Hippocampal formation (tissue), 2 donors: Measurements from ENCODE around the gene ALG11.
A peak's percentile ranks its signal among the peaks of the same experiment; 100 is the strongest.

Experiments used
- DNase-seq, 2 donors: peaks; one replicate each; lab custom pipeline; 2025; lab: John Stamatoyannopoulos, UW

The ALG11 gene

GRCh38 chr13:51997186-51997585, 15.0 kb upstream of the ALG11 start:
- no peak for DNase-seq

- DNase-seq: no peak
Observed at GRCh38 chr13:51997641-51998330, 14.4 kb upstream of the ALG11 start.

GRCh38 chr13:51998723-51999509, 13.3 kb upstream of the ALG11 start:
- no peak for DNase-seq

- DNase-seq: no peak
Observed at GRCh38 chr13:51999510-51999911, 12.7 kb upstream of the ALG11 start.

GRCh38 chr13:51999921-52000320, 12.3 kb upstream of the ALG11 start:
- DNase-seq: no peak

GRCh38 chr13:52001120-52001731, 11.0 kb upstream of the ALG11 start:
- DNase-seq: peak in 1 of 2 donors; percentile 48

- DNase-seq: no peak
Observed at GRCh38 chr13:52002361-52002760, 9.8 kb upstream of the ALG11 start.

GRCh38 chr13:52003541-52003940, 8.7 kb upstream of the ALG11 start:
- DNase-seq: no peak

GRCh38 chr13:52004511-52005170, 7.6 kb upstream of the ALG11 start:
- DNase-seq: no peak

GRCh38 chr13:52005841-52006522, 6.2 kb upstream of the ALG11 start:
- no peak for DNase-seq

GRCh38 chr13:52006523-52007245, 5.5 kb upstream of the ALG11 start:
- no peak for DNase-seq

GRCh38 chr13:52009946-52010345, 2.3 kb upstream of the ALG11 start:
- no peak for DNase-seq

- no peak for DNase-seq
Observed at GRCh38 chr13:52010890-52011631, 1.1 kb upstream of the ALG11 start, which contains the start of gene ATP7B. Gene ATP7B (minus strand): TSS chr13:52011450. CDS start chr13:52011337, 113 bp downstream.

GRCh38 chr13:52012512-52012836, 276 bp downstream of the ALG11 start:
- DNase-seq: no peak

GRCh38 chr13:52016296-52016695, 4.1 kb downstream of the ALG11 start:
- DNase-seq: no peak

GRCh38 chr13:52020191-52020590, 8.0 kb downstream of the ALG11 start:
- DNase-seq: no peak

GRCh38 chr13:52022356-52022755, 10.2 kb downstream of the ALG11 start:
- DNase-seq: no peak

GRCh38 chr13:52024481-52024880, 12.3 kb downstream of the ALG11 start, which contains the start of gene UTP14C:
Gene UTP14C (plus strand): TSS chr13:52024691. CDS start chr13:52028805, 4,114 bp downstream.
- DNase-seq: no peak

- DNase-seq: no peak
Observed at GRCh38 chr13:52025475-52026245, 13.5 kb downstream of the ALG11 start.

GRCh38 chr13:52026246-52026626, 14.0 kb downstream of the ALG11 start:
- no peak for DNase-seq
